Measurements from ENCODE around the gene ZHX3. TPM values are rescaled to one million over a fixed set of nuclear protein-coding genes. Genes with fewer than 3 reads are reported as not detected.

The ZHX3 gene
- total and polyA plus RNA-seq, 10 of the 15 experiments (the other 5 are each of a cell fraction or from before 2014, with no cell fraction given), result 1.3 to 14.0 (median 5.0) TPM

DNA sequence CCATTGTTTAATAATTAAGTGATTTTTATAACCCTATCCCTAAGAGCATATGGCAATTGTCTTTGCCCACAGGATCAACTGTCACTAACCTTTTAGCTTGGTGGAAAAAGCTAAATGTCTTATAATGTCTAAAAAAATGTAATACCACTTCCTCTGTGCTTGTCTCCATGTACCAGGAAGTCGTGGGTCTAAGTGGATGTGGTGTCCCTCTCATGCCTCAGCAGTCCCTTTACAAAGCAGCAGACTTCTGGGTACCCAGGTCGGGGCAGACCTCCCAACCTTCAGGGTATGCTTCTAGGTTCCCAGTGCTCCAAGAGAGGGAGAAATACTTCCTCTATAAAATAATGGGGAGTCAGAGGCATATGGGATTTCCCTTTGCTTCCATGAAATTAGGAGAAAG lies 74.7 kb downstream of the ZHX3 start:
- no peaks in the 10 kb centered on the region for H4K20me1 ChIP-seq (ENCODE audit: control insufficient read depth, insufficient read depth)
- POLR2A ChIA-PET, result no interaction called here
- no peak overlapping the region for H2AFZ ChIP-seq (ENCODE audit: control insufficient read depth, low read depth, low read length)
- no peak overlapping the region for H3K27ac ChIP-seq (ENCODE audit: control insufficient read depth, insufficient read depth)
- no peaks in the 10 kb centered on the region for H3K36me3 ChIP-seq (ENCODE audit: control insufficient read depth in 2 of 2, insufficient read depth in 2 of 2, low read length in 1 of 2)
- no peaks in the 10 kb centered on the region for H3K4me1 ChIP-seq (ENCODE audit: control insufficient read depth, insufficient read depth, low read length)
- WGBS (ENCODE audit: insufficient coverage, insufficient replicate concordance, low lambda C conversion rate, missing lambda C conversion rate), result 0% methylated on average over 2 of the region's 2 CpGs
- ATAC-seq (no peak), DNase-seq (ENCODE audit: low read depth, low spot score) (no peak), FAIRE-seq (no peak)
- in situ Hi-C loops (cut with MboI), result no loop called here
- H3K9me3 ChIP-seq (replicated peaks; ENCODE audit: control insufficient read depth, insufficient read depth, low read length), result no peaks in the 10 kb centered on the region
- no peak overlapping the region for H3K9ac ChIP-seq (ENCODE audit: control insufficient read depth, insufficient read depth, low read length)
- no peak overlapping the region for H3K4me2 ChIP-seq (ENCODE audit: control insufficient read depth, insufficient read depth)
- CTCF ChIA-PET, result interaction anchor here (1.0 kb wide), 1 partner anchor 10 kb away, joined by 5 read pairs; no protein-coding TSS in a partner anchor
- BruUV-seq (replicated peaks), result no TSS peak
- no peaks in the 10 kb centered on the region for H3K79me2 ChIP-seq (ENCODE audit: control insufficient read depth, insufficient read depth, low read length)
- no peaks in the 10 kb centered on the region for H3K27me3 ChIP-seq (replicated peaks in 1 of 2; ENCODE audit: control insufficient read depth in 2 of 2, insufficient read depth in 2 of 2, low read length in 1 of 2)
- SMC1A ChIA-PET (ENCODE audit: uncharacterized antibody, unreplicated experiment), result interaction anchor here (0.9 to 1.4 kb wide), 3 partner anchors 10 to 108 kb away, joined by 3 to 5 read pairs (median 4); no protein-coding TSS in a partner anchor
- H3K4me3 ChIP-seq, result no peak overlapping the region
- intact Hi-C loops (cut with micrococcal nuclease; ENCODE audit: unreplicated experiment), result no loop called here
- RAD21 ChIA-PET (ENCODE audit: unreplicated experiment), result interaction anchor here (1.5 kb wide), 1 partner anchor 97 kb away, joined by 5 read pairs; no protein-coding TSS in a partner anchor
- TF ChIP-seq LARP7 (IDR thresholded peaks at IDR 0.05) (no peak), CBFB (IDR thresholded peaks at IDR 0.05; ENCODE audit: low read depth) (no peak), BACH1 (IDR thresholded peaks at IDR 0.05; ENCODE audit: borderline replicate concordance) (no peak), ZBED1 (IDR thresholded peaks at IDR 0.05; ENCODE audit: borderline replicate concordance) (no peak), NFYB (IDR thresholded peaks at IDR 0.05; ENCODE audit: insufficient read depth, low read depth, low read length) (no peak), ATF7 (IDR thresholded peaks at IDR 0.05; ENCODE audit: low read depth) (no peak), RAD51 (IDR thresholded peaks at IDR 0.05) (no peak), ZZZ3 (IDR thresholded peaks at IDR 0.05; ENCODE audit: control insufficient read depth, insufficient read length, low read depth) (no peak), JUNB (IDR thresholded peaks at IDR 0.05) (no peak), NBN (IDR thresholded peaks at IDR 0.05) (no peak), NRF1 (conservative IDR thresholded peaks at IDR 0.05; ENCODE audit: low read depth, low read length) (no peak), MTA2 (IDR thresholded peaks at IDR 0.05; ENCODE audit: low read depth) (no peak), NR2C2 (IDR thresholded peaks at IDR 0.05; ENCODE audit: borderline replicate concordance, control insufficient read depth, insufficient read length, low read depth) (no peak), BCL11A (IDR thresholded peaks at IDR 0.05; ENCODE audit: low read depth, low read length) (no peak)
- TF ChIP-seq, protein P1, sequence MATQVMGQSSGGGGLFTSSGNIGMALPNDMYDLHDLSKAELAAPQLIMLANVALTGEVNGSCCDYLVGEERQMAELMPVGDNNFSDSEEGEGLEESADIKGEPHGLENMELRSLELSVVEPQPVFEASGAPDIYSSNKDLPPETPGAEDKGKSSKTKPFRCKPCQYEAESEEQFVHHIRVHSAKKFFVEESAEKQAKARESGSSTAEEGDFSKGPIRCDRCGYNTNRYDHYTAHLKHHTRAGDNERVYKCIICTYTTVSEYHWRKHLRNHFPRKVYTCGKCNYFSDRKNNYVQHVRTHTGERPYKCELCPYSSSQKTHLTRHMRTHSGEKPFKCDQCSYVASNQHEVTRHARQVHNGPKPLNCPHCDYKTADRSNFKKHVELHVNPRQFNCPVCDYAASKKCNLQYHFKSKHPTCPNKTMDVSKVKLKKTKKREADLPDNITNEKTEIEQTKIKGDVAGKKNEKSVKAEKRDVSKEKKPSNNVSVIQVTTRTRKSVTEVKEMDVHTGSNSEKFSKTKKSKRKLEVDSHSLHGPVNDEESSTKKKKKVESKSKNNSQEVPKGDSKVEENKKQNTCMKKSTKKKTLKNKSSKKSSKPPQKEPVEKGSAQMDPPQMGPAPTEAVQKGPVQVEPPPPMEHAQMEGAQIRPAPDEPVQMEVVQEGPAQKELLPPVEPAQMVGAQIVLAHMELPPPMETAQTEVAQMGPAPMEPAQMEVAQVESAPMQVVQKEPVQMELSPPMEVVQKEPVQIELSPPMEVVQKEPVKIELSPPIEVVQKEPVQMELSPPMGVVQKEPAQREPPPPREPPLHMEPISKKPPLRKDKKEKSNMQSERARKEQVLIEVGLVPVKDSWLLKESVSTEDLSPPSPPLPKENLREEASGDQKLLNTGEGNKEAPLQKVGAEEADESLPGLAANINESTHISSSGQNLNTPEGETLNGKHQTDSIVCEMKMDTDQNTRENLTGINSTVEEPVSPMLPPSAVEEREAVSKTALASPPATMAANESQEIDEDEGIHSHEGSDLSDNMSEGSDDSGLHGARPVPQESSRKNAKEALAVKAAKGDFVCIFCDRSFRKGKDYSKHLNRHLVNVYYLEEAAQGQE (IDR thresholded peaks at IDR 0.05; ENCODE audit: low read depth, low read length), result no peak
- TF ChIP-seq, protein P2, sequence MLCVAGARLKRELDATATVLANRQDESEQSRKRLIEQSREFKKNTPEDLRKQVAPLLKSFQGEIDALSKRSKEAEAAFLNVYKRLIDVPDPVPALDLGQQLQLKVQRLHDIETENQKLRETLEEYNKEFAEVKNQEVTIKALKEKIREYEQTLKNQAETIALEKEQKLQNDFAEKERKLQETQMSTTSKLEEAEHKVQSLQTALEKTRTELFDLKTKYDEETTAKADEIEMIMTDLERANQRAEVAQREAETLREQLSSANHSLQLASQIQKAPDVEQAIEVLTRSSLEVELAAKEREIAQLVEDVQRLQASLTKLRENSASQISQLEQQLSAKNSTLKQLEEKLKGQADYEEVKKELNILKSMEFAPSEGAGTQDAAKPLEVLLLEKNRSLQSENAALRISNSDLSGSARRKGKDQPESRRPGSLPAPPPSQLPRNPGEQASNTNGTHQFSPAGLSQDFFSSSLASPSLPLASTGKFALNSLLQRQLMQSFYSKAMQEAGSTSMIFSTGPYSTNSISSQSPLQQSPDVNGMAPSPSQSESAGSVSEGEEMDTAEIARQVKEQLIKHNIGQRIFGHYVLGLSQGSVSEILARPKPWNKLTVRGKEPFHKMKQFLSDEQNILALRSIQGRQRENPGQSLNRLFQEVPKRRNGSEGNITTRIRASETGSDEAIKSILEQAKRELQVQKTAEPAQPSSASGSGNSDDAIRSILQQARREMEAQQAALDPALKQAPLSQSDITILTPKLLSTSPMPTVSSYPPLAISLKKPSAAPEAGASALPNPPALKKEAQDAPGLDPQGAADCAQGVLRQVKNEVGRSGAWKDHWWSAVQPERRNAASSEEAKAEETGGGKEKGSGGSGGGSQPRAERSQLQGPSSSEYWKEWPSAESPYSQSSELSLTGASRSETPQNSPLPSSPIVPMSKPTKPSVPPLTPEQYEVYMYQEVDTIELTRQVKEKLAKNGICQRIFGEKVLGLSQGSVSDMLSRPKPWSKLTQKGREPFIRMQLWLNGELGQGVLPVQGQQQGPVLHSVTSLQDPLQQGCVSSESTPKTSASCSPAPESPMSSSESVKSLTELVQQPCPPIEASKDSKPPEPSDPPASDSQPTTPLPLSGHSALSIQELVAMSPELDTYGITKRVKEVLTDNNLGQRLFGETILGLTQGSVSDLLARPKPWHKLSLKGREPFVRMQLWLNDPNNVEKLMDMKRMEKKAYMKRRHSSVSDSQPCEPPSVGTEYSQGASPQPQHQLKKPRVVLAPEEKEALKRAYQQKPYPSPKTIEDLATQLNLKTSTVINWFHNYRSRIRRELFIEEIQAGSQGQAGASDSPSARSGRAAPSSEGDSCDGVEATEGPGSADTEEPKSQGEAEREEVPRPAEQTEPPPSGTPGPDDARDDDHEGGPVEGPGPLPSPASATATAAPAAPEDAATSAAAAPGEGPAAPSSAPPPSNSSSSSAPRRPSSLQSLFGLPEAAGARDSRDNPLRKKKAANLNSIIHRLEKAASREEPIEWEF (IDR thresholded peaks at IDR 0.05; ENCODE audit: insufficient replicate concordance, low read depth, low read length), result no peak
- TF ChIP-seq, protein P3, sequence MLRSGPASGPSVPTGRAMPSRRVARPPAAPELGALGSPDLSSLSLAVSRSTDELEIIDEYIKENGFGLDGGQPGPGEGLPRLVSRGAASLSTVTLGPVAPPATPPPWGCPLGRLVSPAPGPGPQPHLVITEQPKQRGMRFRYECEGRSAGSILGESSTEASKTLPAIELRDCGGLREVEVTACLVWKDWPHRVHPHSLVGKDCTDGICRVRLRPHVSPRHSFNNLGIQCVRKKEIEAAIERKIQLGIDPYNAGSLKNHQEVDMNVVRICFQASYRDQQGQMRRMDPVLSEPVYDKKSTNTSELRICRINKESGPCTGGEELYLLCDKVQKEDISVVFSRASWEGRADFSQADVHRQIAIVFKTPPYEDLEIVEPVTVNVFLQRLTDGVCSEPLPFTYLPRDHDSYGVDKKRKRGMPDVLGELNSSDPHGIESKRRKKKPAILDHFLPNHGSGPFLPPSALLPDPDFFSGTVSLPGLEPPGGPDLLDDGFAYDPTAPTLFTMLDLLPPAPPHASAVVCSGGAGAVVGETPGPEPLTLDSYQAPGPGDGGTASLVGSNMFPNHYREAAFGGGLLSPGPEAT (IDR thresholded peaks at IDR 0.05; ENCODE audit: low read depth), result no peak
